B cell (primary cell): ENCODE measurements around the gene NT5E.

ENCODE experiments used
- CTCF ChIP-seq: fragments of 200-600 bp; IDR thresholded peaks from one replicate; pipeline ENCODE4 v1.8.0; 2022; ENCODE audit warnings: antibody characterized with exemption, mild to moderate bottlenecking
- EZH2 ChIP-seq: IDR thresholded peaks from 2 replicates; pipeline ENCODE4 v1.6.1; 2012; ENCODE audit warnings: borderline replicate concordance, low read depth, mild to moderate bottlenecking, moderate library complexity, low read length; ENCODE audit not compliant: insufficient read depth, poor library complexity, severe bottlenecking

DNA sequence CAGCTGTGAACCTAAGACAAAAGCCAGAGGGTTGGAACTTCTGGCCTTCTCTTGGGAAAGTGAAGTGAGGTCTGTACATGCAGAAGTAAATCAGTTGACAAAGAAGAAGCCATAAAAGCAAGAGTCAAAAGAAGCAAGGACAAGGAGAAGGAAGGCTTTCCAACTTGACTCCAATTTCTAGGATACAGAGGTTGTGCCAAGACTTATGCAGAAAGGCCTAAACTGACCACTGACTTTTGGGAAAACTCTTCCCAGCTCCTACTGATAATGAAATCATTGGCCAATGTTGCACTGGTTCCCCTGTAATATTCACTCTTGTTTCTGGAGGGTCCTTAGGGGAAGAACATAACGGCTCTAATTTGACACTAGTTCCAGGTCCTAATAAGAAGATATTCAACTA, 29.3 kb upstream of the NT5E start:
- TF ChIP-seq CTCF (no peak), EZH2 (no peak)
